GM12801 (cell line): Measurements from ENCODE around the gene ATP2B2.

Experiments used
- TF ChIP-seq, protein P1 (sequence below): IDR thresholded peaks from one replicate; pipeline ENCODE4 v1.5.1; 2011; ENCODE audit warnings: control low read depth; ENCODE audit not compliant: insufficient read length; ENCODE audit errors: extremely low read depth

The ATP2B2 gene

DNA sequence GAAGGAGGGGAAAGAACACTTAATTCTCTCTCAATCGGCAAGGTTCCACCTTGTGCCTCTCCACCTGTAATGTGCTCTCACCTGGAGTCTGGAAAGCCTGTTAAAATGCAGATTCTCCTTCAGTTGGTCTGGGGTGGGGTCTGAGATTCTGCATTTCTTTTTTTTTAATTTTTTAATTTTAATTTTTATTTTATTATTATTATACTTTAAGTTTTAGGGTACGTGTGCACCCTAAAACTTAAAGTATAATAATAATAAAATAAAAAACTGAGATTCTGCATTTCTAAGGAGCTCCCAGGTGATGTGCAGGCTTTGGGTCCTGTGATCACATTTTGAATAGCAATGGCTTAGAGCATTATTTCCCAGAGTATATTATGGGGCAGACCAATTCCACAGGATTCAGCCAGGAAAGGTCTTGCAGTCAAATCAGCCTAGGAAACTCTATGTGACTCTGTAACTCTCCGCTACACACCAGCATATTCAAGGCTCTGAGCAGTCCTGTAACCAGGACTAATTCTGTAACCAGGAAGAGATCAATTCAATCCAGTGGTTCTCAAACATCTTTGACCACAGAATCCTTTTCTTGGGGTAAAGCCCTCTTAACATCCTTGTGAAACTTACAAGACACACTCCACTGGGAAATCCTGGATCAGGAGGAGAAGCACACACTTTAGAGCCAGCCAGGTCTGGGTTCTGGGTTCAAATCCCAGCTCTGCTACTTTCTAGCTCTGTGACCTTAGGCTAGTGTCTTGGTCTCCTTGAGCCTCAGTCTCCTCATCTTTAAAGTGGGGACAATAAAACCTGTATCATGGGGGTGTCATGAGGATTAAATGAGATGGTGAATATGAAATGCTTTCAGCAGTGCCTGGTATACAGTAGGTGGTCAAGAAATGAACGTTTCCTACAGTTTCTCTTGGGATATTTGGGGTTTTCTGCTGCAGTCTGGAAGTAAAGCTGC, 122.2 kb downstream of the ATP2B2 start:
- TF ChIP-seq, protein P1, sequence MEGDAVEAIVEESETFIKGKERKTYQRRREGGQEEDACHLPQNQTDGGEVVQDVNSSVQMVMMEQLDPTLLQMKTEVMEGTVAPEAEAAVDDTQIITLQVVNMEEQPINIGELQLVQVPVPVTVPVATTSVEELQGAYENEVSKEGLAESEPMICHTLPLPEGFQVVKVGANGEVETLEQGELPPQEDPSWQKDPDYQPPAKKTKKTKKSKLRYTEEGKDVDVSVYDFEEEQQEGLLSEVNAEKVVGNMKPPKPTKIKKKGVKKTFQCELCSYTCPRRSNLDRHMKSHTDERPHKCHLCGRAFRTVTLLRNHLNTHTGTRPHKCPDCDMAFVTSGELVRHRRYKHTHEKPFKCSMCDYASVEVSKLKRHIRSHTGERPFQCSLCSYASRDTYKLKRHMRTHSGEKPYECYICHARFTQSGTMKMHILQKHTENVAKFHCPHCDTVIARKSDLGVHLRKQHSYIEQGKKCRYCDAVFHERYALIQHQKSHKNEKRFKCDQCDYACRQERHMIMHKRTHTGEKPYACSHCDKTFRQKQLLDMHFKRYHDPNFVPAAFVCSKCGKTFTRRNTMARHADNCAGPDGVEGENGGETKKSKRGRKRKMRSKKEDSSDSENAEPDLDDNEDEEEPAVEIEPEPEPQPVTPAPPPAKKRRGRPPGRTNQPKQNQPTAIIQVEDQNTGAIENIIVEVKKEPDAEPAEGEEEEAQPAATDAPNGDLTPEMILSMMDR = no peak

DNA sequence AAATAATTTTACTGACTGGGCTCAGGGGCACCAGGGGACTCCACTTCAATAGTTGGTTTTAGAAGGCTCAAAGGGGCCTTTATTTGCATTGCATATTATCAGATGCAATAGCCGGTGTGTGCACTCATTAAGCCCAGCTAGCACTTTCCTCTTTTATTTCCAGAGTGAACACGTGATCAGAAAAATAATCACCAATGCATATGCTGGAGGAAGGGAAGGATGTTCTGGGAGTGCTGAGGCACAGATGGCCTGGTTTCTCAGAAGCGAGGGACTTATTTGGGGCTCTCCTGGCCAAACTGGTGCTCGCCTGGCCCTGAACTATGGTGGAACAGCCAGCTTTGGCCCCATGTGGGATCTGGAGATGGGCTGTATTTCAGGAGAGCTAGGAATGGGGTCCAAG, 124.0 kb downstream of the ATP2B2 start:
- TF ChIP-seq, protein P1 = no peak

DNA sequence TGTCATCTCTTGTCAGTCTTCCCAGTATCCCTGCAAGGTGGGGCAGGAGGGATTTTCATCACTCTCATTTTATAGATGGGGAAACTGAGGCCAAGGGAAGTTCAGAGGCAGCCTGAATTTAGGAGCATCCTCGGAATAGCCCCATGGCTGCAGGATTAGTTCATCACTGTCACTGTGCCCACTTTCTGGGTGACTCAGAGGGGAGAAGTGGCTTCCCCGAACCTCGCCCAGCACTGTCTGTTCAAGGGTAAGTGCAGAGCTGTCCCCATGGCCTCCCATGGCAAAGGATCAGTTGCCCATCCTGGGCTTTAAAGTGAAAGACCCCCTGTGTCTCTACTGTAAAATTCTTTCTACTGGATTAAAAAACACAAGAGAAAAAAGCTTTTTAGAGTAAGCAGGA, 124.5 kb downstream of the ATP2B2 start:
- TF ChIP-seq, protein P1 = no peak

DNA sequence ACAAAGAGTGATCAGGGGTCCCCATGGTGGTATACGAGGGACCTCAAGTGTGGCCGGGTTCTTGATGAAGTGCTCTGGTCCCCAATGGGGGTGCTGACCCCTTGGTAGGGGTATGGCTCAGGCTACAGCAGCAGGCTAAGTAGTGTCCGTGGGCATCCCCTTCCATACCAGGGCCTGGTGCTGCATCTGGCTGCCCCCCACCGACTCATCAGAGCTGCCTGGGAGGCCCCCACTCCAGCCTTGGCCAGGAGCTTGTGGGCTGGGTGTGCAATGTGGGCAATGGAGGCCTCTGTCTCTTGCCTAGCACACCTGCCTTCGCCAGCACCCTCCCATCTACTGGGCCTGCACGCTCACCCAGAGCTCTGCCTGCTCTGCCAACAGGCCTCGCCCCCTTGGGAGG, 125.4 kb downstream of the ATP2B2 start:
- TF ChIP-seq, protein P1 = no peak

DNA sequence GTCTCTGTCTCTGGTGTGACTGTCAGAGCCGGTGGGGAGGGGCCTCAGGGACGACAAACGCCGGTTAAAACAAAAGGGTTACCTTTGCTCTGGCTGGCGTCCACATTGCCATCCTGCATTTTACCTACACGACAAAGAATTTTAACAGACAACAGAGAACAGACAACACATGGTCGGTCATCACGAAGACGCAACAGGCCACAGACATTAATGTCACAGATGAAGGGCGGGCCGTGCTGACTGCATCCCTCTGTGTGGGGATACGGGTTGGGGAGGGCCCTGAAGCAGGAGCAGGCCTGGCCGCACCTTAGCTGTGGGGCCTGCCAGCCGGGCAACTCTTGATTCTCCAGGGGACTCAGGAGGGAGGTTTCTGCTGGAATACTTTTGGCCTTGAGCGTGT, 126.2 kb downstream of the ATP2B2 start:
- TF ChIP-seq, protein P1 = no peak

DNA sequence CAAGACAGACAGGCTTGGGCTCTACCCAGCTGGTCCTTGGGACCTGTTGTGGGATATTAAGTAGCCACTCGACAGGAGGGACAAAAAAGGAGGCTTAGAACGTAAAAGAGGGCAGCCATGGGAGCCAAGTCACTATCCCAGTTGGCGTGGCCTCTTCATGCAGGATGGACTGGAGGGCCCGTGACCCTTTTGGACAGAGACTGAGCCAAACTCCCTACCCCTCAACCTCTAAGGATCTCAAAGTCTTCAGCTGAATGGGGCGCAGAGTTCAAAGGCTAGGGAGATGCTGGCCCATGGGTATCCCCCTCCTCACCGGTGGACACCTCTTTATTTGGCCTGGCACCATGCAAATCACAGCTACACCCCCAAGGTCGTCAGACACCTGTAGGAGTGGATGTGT, 126.6 kb downstream of the ATP2B2 start:
- TF ChIP-seq, protein P1 = no peak

DNA sequence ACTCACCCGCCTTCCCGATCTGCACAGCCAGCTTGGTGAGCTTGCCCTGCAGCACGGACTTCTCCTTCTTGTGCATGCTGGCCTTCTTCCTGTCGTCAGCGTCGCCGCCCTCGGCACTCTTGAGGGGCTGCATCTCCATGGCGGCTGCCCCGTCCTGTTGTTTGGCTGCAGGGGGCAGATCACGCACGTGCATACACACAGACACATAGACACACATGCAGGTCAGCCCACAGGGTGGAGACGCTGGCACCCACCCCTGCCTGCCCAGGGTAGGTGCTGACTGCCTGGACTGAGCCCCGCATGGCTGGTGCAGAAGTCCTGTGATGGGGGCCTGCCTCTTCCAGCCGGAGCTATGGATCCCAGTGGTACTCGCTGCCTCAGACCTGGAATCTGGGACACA, 127.1 kb downstream of the ATP2B2 start:
- TF ChIP-seq, protein P1 = no peak
